Ascending aorta (tissue), 2 donors: ENCODE data around the gene TBX5. TPM values are rescaled to one million over a fixed set of nuclear protein-coding genes. Genes with fewer than 3 reads are reported as not detected.

Source experiments
- DNase-seq, 2 donors: peaks; one replicate each; pipeline ENCODE4 v3.0.0-alpha.2; 2019; ENCODE audit warnings: low spot score in 2 of 2
- H3K27ac ChIP-seq, 2 donors: fragments of 200-600 bp; sonication (generic); one replicate each; pipeline ENCODE4 v1.5.1; 2016 to 2017; ENCODE audit warnings: mild to moderate bottlenecking in 1 of 2
- H3K27me3 ChIP-seq: fragments of 200-600 bp; sonication (generic); one replicate; pipeline ENCODE4 v1.5.1; 2017
- H3K36me3 ChIP-seq, 2 donors: fragments of 200-600 bp; sonication (generic); one replicate each; pipeline ENCODE4 v1.5.1; 2016
- H3K4me1 ChIP-seq, 2 donors: fragments of 200-600 bp; sonication (generic); one replicate each; pipeline ENCODE4 v1.5.1; 2016 to 2017; ENCODE audit warnings: mild to moderate bottlenecking in 1 of 2
- H3K4me3 ChIP-seq, 2 donors: fragments of 200-600 bp; sonication (generic); one replicate each; pipeline ENCODE4 v1.5.1; 2016 to 2017; ENCODE audit warnings: mild to moderate bottlenecking in 1 of 2
- H3K9me3 ChIP-seq, 2 donors: fragments of 200-600 bp; sonication (generic); one replicate each; pipeline ENCODE4 v1.5.1; 2016
- CTCF ChIP-seq, 3 experiments: fragments of 200-600 bp in 2 of 3; fragments of 450-650 bp in 1 of 3; sonication (generic) in 2 of 3; IDR thresholded peaks; one replicate each; pipeline ENCODE4 v1.5.1; 2016 to 2019; ENCODE audit warnings: antibody characterized with exemption in 3 of 3, mild to moderate bottlenecking in 1 of 3, moderate library complexity in 1 of 3
- intact Hi-C: fragments of 100-400 bp; cut with DNase I; formaldehyde crosslinking; loops from one replicate; pipeline ENCODE4 v1.15.1; 2023
- total RNA-seq: library from RNA; depleted of rRNA; stranded (reverse); fragments of >200 nt; gene quantifications from one replicate; pipeline ENCODE4 v1.1.0, GENCODE V29; 2016

TBX5 gene
- total RNA-seq, 1 donor from 2014 or later, result not detected

GRCh38 chr12:114430306-114430705 is 24.4 kb upstream of the TBX5 start:
- Histone ChIP-seq H3K27ac (no peak overlapping the region), H3K36me3 (no peaks in the 10 kb centered on the region), H3K4me3 (no peak overlapping the region), H3K4me1 (no peaks in the 10 kb centered on the region), H3K27me3 (no peaks in the 10 kb centered on the region), H3K9me3 (no peaks in the 10 kb centered on the region)
- TF ChIP-seq CTCF (IDR thresholded peaks at IDR 0.05), result no peak
- intact Hi-C loops, result no loop called here
- DNase-seq, result no peak

GRCh38 chr12:114425031-114425626 is 19.2 kb upstream of the TBX5 start:
- Histone ChIP-seq H3K9me3 (no peaks in the 10 kb centered on the region), H3K4me3 (no peak overlapping the region), H3K4me1 (no peaks in the 10 kb centered on the region), H3K36me3 (no peaks in the 10 kb centered on the region), H3K27ac (no peak overlapping the region), H3K27me3 (no peaks in the 10 kb centered on the region)
- DNase-seq, result no peak
- no peak for TF ChIP-seq CTCF (IDR thresholded peaks at IDR 0.05)
- intact Hi-C loops, result no loop called here

DNA sequence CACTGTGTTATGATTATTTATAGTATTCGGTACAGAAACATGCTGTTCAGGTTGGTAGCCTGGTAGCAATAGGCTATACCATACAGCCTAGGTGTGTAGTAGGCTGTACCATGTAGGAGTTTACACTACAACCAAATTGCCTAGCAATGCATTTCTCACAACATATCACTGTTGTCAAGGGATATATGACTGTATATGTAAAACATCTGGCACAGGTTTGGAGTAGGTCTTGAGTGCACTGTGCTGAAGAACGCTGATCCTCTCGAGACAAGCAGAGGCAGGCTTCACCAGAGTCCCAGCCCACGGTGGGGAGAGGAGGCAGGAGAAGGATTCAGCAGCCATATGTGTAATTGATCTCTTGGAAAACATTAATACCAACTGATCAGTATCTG is 15.0 kb upstream of the TBX5 start:
- intact Hi-C loops, result no loop called here

DNA sequence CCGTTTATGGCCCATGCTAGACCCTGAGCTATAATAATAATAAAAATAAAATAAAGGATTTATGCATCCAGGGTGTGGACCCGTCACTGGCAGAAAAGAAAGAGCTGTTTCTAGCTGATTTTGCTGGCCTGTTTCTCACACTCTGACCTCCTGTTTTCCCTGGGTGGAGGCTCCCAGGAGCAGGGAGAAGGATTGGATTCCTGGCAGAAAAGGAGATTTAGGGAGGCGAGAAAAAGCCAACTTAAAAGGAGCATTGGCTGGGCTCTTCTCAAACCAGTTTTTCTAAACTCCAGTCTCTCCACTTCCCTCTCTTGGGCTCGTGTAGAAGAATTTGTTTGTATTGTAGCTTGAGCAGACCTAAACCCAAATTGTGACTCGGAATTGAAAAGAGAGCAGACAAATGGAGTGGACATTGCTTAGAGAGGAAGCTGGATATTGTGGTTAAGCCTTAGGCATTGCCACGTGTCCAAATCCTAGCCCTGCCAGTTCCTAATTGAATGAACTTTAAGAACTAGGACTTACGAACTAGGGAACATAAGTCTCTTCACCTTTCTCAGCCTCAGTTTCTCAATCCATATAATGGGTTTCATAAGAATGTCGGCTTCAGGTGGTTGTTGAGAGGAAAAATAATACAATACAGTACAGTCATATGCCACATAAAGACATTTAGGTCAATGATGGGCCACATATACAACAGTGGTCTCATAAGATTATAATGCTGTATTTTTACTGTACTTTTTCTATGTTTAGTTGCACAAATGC is 14.4 kb upstream of the TBX5 start:
- Histone ChIP-seq H3K36me3 (no peaks in the 10 kb centered on the region), H3K9me3 (no peaks in the 10 kb centered on the region), H3K4me1 (no peaks in the 10 kb centered on the region), H3K27me3 (no peaks in the 10 kb centered on the region), H3K27ac (no peak overlapping the region), H3K4me3 (no peak overlapping the region)
- no peak for DNase-seq
- no peak for TF ChIP-seq CTCF (IDR thresholded peaks at IDR 0.05)
- intact Hi-C loops, result no loop called here

More for the DNA sequence above, 15.0 kb upstream of the TBX5 start:
- H3K4me1 ChIP-seq, result no peaks in the 10 kb centered on the region
- DNase-seq, result no peak
- H3K9me3 ChIP-seq, result no peaks in the 10 kb centered on the region
- no peak for TF ChIP-seq CTCF (IDR thresholded peaks at IDR 0.05)
- no peaks in the 10 kb centered on the region for H3K27me3 ChIP-seq
- H3K4me3 ChIP-seq, result no peak overlapping the region
- no peaks in the 10 kb centered on the region for H3K36me3 ChIP-seq
- H3K27ac ChIP-seq, result no peak overlapping the region

GRCh38 chr12:114416028-114416427 is 10.1 kb upstream of the TBX5 start:
- no peak for DNase-seq
- Histone ChIP-seq H3K36me3 (no peaks in the 10 kb centered on the region), H3K27me3 (peaks cover 4% of the 10 kb centered on the region), H3K4me3 (no peak overlapping the region), H3K4me1 (no peaks in the 10 kb centered on the region), H3K27ac (no peak overlapping the region), H3K9me3 (no peaks in the 10 kb centered on the region)
- intact Hi-C loops, result no loop called here
- no peak for TF ChIP-seq CTCF (IDR thresholded peaks at IDR 0.05)
